ENCODE measurements around the gene MLLT3. TPM values are rescaled to one million over a fixed set of nuclear protein-coding genes. Genes with fewer than 3 reads are reported as not detected.

Gene MLLT3
- total RNA-seq, 1 donor from 2014 or later, result 35.1 TPM

GRCh38 chr9:20376042-20376441 lies 246.3 kb downstream of the MLLT3 start:
- H3K27me3 ChIP-seq (ENCODE audit: insufficient read depth, low read length), result no peaks in the 10 kb centered on the region
- no peaks in the 10 kb centered on the region for H3K4me1 ChIP-seq (ENCODE audit: insufficient read depth, low read length)
- H3K36me3 Mint-ChIP-seq (ENCODE audit: low read depth, unreplicated experiment), result peaks cover 2% of the 10 kb centered on the region
- no peak overlapping the region for H3K27ac Mint-ChIP-seq (ENCODE audit: unreplicated experiment)
- no peaks in the 10 kb centered on the region for H3K9me3 ChIP-seq (ENCODE audit: insufficient read depth, low read depth, low read length)
- TF ChIP-seq EZH2 (IDR thresholded peaks at IDR 0.05; ENCODE audit: insufficient read depth, low read length) (no peak), CTCF (IDR thresholded peaks at IDR 0.05; ENCODE audit: insufficient read depth, low read depth, low read length) (no peak)
- no peak overlapping the region for H3K27ac ChIP-seq (ENCODE audit: low read depth, low read length)
- no peaks in the 10 kb centered on the region for H3K36me3 ChIP-seq (ENCODE audit: insufficient read depth, low read length)
- no peaks in the 10 kb centered on the region for H3K4me1 Mint-ChIP-seq (ENCODE audit: low read depth, unreplicated experiment)
- no peak overlapping the region for H3K4me2 ChIP-seq (ENCODE audit: low read length)
- FAIRE-seq, result no peak
- no peak for DNase-seq (ENCODE audit: low read depth)
- no peak overlapping the region for H3K4me3 Mint-ChIP-seq (ENCODE audit: unreplicated experiment)
- H3K27me3 Mint-ChIP-seq (ENCODE audit: low read depth, unreplicated experiment), result no peaks in the 10 kb centered on the region
- H4K20me1 ChIP-seq (ENCODE audit: insufficient read depth, low read length), result no peaks in the 10 kb centered on the region
- no peak overlapping the region for H3K9ac ChIP-seq (ENCODE audit: low read length)
- H3K9me3 Mint-ChIP-seq (ENCODE audit: unreplicated experiment), result no peaks in the 10 kb centered on the region
- no peaks in the 10 kb centered on the region for H3K79me2 ChIP-seq (ENCODE audit: insufficient read depth, low read length)
- no peak overlapping the region for H2AFZ ChIP-seq (ENCODE audit: low read depth, low read length)
- no peak overlapping the region for H3K4me3 ChIP-seq (ENCODE audit: insufficient read depth, low read depth, low read length)

- no peaks in the 10 kb centered on the region for H3K36me3 ChIP-seq (ENCODE audit: insufficient read depth, low read length)
- Mint-ChIP-seq H3K27me3 (ENCODE audit: low read depth, unreplicated experiment) (no peaks in the 10 kb centered on the region), H3K4me1 (ENCODE audit: low read depth, unreplicated experiment) (no peaks in the 10 kb centered on the region), H3K36me3 (ENCODE audit: low read depth, unreplicated experiment) (peaks cover 2% of the 10 kb centered on the region), H3K27ac (ENCODE audit: unreplicated experiment) (no peak overlapping the region), H3K4me3 (ENCODE audit: unreplicated experiment) (no peak overlapping the region), H3K9me3 (ENCODE audit: unreplicated experiment) (no peaks in the 10 kb centered on the region)
- DNase-seq (ENCODE audit: low read depth) (no peak), FAIRE-seq (no peak)
- no peak overlapping the region for H3K4me2 ChIP-seq (ENCODE audit: low read length)
- H3K9me3 ChIP-seq (ENCODE audit: insufficient read depth, low read depth, low read length), result no peaks in the 10 kb centered on the region
- TF ChIP-seq EZH2 (IDR thresholded peaks at IDR 0.05; ENCODE audit: insufficient read depth, low read length), result no peak
- TF ChIP-seq CTCF (IDR thresholded peaks at IDR 0.05; ENCODE audit: insufficient read depth, low read depth, low read length), result no peak
- H3K4me3 ChIP-seq (ENCODE audit: insufficient read depth, low read depth, low read length), result no peak overlapping the region
- H3K27me3 ChIP-seq (ENCODE audit: insufficient read depth, low read length), result no peaks in the 10 kb centered on the region
- no peaks in the 10 kb centered on the region for H3K79me2 ChIP-seq (ENCODE audit: insufficient read depth, low read length)
- no peak overlapping the region for H3K9ac ChIP-seq (ENCODE audit: low read length)
- no peak overlapping the region for H2AFZ ChIP-seq (ENCODE audit: low read depth, low read length)
- H3K27ac ChIP-seq (ENCODE audit: low read depth, low read length), result no peak overlapping the region
- no peaks in the 10 kb centered on the region for H3K4me1 ChIP-seq (ENCODE audit: insufficient read depth, low read length)
- no peaks in the 10 kb centered on the region for H4K20me1 ChIP-seq (ENCODE audit: insufficient read depth, low read length)
These were observed 249.0 kb downstream of the MLLT3 start for GRCh38 chr9:20373263-20373662.

GRCh38 chr9:20369391-20369790 lies 252.9 kb downstream of the MLLT3 start:
- Histone ChIP-seq H3K4me3 (ENCODE audit: insufficient read depth, low read depth, low read length) (no peak overlapping the region), H3K36me3 (ENCODE audit: insufficient read depth, low read length) (no peaks in the 10 kb centered on the region), H3K27ac (ENCODE audit: low read depth, low read length) (no peak overlapping the region), H3K27me3 (ENCODE audit: insufficient read depth, low read length) (no peaks in the 10 kb centered on the region), H3K9me3 (ENCODE audit: insufficient read depth, low read depth, low read length) (no peaks in the 10 kb centered on the region), H3K79me2 (ENCODE audit: insufficient read depth, low read length) (no peaks in the 10 kb centered on the region), H2AFZ (ENCODE audit: low read depth, low read length) (no peak overlapping the region), H3K4me2 (ENCODE audit: low read length) (no peak overlapping the region), H3K4me1 (ENCODE audit: insufficient read depth, low read length) (no peaks in the 10 kb centered on the region), H4K20me1 (ENCODE audit: insufficient read depth, low read length) (no peaks in the 10 kb centered on the region), H3K9ac (ENCODE audit: low read length) (no peak overlapping the region)
- Mint-ChIP-seq H3K27me3 (ENCODE audit: low read depth, unreplicated experiment) (no peaks in the 10 kb centered on the region), H3K36me3 (ENCODE audit: low read depth, unreplicated experiment) (peaks cover 5% of the 10 kb centered on the region), H3K4me3 (ENCODE audit: unreplicated experiment) (no peak overlapping the region), H3K4me1 (ENCODE audit: low read depth, unreplicated experiment) (no peaks in the 10 kb centered on the region), H3K27ac (ENCODE audit: unreplicated experiment) (no peak overlapping the region), H3K9me3 (ENCODE audit: unreplicated experiment) (no peaks in the 10 kb centered on the region)
- no peak for FAIRE-seq
- TF ChIP-seq EZH2 (IDR thresholded peaks at IDR 0.05; ENCODE audit: insufficient read depth, low read length) (no peak), CTCF (IDR thresholded peaks at IDR 0.05; ENCODE audit: insufficient read depth, low read depth, low read length) (no peak)
- DNase-seq (ENCODE audit: low read depth), result no peak
